Stimulated activated CD4-positive, alpha-beta T cell treated with anti-CD3 and anti-CD28 coated beads, Interleukin-12 subunit alpha, Interleukin-12 subunit beta, amount 100 ng/mL, for 24 hours (primary cell): ENCODE results near the gene HS3ST3A1.

ENCODE experiments used
- DNase-seq, 2 experiments: peaks; one replicate each; pipeline ENCODE4 v3.0.0-alpha.2; 2020; ENCODE audit warnings: low read depth in 2 of 2

HS3ST3A1 gene

DNA sequence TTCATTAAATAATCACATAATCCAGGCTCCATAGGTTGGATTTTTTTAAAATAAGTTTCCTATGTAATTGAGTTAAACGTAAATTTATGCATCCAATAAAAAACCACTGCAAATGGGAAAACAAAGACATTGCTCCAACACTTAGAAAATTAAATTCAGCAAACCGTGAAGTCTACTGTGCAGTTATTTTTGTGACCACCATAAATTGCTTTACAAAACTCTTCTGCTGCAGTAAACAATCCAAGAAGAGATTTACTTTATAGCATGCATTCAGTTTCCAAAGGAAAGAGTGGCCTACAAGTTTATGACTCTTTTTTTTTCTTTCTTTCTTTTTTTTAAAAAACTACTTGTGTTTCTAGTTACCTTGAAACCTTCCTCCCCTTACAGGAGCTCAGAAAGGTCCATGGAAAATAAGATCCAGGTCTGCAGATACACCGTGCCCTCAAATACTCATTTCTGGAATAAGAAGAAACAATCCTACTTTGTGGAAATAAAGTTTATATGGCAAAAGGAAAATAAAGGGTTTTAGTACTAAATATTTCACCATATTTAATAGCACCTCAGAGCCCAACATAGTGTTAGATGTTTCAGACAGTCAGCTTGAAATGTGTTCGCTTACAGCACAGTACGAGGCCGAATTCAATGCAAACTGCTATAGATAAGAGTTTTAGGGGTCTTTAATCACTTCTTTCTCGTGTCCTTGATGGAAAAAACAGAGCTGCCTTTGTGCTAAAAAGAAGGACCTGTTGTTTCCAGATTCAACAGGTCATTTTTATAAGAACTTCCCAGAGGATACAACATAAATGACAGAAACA is 3.2 kb downstream of the HS3ST3A1 start:
- DNase-seq: no peak

DNA sequence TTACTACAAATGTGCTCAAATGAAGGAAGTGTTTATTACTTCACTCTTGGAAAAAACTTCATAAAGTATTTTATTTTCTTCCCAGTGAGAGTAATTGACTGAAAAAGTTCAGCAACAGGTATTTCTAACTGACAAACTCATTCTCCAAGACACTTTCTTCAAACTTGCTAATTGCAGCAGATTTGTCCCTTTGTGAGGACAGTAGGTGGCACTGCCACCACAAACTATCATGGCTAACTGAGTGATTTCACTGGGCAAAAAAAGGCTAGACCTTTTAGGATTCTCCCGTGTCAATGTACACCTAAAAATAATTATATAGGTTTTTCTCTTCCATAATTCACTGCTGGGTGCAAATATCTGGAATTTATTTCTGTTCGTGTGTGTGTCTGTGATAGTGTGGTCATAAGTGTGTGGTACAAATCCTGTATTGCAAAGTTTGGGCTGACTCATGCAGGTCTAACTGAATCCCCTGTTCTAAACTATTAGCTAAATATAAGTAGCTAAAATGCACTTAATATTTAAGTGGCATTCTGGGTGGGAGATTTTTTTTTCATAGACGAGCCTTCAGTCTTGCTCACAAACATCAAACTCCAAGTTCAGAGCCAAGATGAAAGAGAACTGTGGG is 3.9 kb downstream of the HS3ST3A1 start:
- no peak for DNase-seq

DNA sequence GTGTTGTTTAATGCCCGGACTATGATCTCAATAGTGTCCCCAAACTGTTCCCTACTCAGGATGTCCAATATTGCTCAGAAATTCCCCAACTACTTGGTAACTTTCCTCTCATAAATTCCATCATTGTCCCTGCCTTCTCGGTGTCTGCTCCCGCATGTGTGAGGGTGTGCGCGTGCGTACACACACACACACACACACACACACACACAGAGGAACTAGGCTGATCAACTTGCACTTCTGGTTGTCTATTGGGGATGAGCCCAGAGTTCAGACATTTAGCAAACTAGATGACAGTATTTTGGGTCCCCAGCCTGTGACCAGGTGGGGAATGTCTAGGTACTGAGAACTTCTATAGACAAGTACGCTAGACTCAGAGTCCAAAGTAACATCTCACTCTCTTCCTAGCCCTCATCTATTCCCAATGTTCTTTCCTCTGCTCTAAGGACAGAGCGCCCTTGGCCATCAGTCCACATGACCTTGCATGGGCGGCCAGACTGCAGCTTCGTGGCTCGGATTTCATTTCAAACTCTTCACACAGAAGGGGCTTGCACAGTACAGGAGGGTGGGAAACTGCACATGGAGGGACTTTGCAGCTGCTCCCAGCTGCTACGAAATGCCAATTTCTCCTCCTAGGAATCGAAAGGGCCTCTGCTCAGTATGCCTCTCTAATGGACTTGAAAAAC is 5.3 kb downstream of the HS3ST3A1 start:
- no peak for DNase-seq

DNA sequence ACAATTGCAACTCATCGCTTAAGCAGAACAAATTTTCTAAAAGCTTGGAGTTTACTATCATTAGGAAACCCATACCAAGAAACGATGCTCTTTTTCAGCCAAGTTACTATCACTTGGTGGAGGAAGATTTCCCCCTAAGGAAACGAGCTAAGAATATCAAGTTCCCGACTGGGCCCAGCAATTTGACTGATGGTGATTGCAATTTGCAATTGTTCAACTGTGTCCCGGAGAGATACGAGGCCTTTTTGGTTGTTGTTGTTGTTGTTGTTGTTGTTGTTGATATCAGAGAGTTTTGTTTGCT is 6.2 kb downstream of the HS3ST3A1 start:
- no peak for DNase-seq

DNA sequence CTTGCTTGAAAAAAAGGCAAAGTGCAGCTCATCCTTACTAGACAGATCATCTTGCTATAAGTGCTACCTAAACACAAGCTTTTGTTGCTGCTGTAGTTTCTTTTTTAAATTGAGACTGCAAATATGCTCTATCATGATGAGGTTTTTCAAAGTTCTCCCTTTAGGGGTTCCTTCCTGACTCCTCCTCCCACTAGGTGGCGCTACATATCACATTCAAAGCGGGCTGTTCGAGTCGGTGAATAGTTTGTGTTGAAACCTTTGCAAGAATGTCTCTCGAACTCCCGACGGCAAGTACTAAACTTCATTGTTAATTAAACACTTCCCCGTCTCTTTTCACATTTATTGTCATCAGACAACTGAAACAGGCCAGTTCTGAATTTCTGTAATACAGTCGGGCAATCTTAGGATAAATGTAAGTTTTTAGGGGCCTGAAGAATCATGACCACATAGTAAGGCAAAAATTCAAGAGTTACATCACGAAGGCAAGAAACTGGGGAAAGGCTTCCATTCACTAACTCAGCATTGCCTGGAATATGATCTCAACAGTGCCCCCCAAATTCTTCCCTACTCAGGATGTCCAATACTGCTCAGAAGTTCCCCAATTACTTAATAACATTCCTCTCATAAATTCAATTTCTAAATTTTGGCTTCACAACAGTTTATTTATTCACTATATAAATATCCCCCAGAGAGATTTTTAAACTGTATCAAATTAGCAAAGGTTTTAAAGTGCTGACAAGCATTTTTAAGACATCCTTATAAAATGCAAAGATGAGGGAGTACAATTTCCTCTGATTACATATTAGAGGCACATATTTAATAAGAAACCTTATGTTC is 6.7 kb downstream of the HS3ST3A1 start:
- peak; percentile 64 to 78 for DNase-seq

DNA sequence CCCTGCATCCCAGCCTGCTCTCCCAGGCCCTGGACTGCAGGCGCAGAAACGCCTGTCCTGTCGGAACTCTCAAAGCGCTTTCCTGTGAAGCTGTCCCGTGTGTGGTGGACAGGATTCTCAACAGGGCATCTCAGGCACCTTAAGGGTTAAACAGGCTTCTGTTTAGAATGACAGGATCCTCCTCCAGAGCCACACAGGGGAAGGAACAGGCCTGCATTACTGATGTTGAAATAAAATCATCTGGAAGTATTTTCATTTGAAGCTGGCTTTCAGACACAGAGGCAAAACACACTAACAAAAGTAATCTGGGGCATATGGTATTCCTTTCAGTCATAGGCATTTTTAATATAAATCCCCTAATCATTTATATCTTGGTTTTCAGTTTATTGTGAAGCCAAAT is 7.4 kb downstream of the HS3ST3A1 start:
- DNase-seq: no peak

DNA sequence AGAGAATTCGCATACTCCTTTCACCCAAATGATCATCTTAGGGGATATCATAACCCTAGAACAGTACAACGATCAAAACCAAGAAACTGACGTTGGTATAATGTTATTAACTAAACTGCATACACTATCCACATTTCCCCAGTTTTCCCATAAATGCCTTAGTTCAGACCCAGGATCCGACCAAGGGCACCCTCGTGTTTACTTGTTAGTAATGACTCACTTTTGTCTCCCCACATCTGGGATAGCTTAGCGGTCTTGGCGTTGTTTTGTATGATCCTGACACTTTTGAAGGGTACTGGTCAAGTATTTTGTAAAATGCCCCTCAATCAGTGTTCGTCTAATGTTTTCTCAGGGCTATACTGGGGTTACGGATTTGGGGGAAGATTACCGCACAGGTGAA is 8.0 kb downstream of the HS3ST3A1 start:
- no peak for DNase-seq

DNA sequence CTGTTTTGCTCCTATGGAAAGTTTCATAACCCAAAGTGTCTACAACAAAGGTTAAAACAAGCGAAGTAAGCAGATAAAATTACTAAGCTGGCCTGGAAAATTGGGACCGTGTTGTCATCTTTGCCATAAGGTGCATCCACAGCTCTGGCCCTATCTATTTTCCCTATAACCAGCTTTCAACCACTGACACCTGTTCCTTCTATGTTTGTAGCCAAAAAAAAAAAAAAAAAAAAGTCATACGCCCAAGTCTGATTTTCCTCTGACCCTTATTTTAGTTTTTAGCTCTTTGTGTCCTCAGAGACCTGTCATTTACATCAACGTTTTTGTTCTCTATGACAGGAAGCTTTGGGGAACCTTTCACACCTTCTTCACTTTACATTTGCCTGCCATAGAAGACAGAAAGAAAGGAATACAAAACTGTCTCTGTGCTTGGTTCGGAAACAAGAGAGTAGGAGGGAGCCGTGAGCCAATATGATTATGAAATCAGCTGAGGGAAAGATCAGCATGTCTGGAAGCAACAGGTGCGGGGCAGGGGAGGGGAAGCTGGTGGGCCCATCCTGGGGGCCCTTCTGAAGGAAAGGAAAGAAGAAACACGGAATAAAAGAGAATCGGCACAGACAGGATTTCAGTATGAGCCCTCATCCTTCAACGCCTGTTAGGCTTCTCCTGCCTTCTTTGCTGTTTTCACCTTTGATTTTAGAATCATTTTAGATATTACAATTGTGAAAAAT is 8.5 kb downstream of the HS3ST3A1 start:
- no peak for DNase-seq

DNA sequence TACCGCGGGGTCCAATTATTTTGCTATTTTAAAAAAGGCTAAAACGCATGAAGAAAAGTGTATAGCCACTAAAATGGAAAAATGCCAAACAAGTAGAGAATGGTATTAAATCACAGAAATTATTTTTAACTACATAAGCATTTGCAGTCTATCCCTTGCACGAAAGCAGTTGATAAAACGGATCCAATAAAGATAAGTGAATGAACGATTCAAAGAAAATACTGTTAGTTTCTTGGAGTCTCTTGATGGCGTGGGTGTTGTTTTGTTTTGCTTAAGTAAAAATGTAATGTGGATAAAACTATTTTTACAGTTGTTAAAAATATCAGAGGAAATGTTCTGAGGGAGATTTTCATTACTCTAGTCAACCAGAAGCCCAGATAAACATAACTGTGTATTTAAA is 9.3 kb downstream of the HS3ST3A1 start:
- no peak for DNase-seq

DNA sequence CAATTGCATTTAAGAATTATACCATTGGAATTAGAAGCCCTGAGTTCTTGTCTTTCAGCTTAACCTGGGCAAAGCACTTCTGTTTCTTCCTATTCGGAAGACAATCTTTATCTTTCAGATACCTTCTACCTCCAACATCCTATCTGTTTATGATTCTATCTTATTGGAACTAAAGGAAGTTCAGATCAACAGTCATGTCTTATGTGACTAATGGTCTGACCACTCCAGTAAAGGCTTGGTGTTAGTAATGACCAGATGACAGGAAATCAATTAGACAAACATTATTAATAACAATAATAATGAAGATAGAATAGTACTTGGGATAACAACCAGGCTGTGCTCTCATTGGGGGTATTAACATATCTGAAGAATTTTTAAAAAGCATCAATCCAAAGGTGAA is 11.3 kb downstream of the HS3ST3A1 start:
- no peak for DNase-seq

DNA sequence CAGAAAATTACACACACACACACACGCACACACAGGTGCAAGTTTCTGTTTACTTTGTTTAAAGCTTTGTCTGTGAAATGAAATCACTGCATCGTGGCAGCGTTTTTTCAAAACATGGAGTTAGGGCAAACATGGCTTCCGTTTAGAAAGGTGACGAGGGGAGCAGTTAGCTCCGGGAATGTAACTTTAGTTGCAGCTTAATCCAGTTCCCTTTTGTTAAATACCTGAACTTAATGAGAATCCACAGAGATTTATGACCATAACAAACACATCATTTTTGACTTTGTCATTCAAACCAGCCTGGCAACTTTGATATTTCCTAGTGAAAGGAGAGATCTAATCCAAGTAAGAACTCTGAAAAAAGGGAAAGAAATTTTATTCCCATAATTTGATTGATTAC is 12.1 kb downstream of the HS3ST3A1 start:
- DNase-seq: no peak

DNA sequence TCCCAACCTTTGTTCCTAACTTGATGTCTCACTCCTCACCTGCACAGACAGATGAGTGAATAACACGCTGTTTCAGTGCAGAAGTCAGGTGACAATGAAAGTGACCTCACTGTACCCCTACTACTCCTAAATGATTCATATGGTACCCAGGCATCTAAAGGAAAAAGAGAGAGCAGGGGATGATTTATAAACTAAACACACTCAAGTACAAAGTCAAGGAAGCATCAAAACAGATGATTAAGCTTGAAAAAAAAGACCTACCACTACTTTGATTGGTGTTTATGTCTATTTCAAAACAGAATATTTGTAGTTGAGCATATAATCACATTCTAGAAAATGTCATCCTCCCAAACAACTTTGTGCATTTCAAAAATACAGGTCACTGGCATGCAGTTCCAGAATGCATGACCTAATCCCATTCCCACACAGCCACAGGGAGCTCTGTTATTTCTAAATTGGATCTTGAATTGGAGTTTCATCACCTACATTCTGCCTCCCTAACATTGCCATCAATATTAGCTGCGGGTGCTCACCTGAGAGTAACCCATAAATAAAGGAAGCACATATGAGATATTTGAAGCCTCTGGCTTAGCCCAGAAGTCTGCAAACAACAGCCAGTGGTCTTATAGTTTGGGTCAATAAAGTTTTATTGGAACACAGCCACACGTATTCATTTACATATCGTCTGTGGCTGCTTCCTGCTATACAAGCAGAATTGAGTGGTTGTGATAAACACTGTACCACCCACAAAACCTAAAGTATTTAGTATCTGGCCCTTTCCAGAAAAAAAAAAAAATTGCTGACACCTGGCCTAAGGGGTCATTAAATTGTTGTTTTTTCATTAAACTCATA is 14.0 kb downstream of the HS3ST3A1 start:
- DNase-seq: no peak

DNA sequence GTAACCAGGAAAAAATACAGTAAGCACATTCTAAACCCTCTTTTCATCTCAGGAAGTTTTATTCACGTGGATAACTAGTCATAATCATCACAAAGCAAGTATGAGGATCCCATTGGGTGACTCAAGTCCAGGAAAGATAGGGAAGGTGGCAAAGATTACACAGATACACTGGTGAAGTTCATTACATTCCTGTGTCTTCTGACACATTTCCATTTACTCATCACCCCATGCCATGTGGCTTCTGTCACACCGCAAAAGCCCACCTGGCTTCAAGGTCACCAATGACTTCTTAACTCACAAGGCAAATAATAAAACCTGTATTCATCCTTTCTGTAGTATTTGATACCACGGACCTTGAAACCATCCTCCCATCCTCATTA is 17.0 kb downstream of the HS3ST3A1 start:
- no peak for DNase-seq

DNA sequence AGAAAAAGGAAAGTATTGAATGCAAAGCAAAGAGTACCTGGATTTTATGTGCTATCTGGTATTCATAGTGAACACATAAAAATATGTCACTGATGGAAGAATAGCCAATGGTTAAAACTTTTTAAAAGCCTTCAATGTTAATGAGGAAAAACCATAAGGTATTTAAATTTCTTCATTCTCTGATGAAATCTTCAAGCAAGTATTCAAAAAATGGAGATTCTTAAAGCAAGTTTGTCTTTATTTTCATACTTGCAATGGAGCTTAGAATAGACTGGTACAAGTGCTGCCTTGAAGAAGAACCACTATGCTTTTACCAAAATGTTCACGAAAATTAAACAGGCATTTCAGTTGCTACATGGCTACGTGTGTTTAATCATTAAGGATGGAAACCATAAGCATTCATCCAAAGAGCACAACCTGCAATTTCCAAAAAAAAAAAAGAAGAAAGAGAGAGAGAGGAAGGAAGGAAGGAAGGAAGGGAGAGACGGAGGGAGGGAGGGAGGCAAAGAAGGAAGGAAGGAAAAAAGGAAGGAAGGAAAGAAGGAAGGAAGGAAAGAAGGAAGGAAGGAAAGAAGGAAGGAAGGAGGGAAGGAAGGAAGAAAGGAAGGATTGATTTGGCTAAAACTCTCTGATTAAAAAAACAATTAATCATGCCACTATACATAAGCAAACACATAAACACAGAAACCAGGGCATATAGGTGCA is 17.6 kb downstream of the HS3ST3A1 start:
- no peak for DNase-seq

DNA sequence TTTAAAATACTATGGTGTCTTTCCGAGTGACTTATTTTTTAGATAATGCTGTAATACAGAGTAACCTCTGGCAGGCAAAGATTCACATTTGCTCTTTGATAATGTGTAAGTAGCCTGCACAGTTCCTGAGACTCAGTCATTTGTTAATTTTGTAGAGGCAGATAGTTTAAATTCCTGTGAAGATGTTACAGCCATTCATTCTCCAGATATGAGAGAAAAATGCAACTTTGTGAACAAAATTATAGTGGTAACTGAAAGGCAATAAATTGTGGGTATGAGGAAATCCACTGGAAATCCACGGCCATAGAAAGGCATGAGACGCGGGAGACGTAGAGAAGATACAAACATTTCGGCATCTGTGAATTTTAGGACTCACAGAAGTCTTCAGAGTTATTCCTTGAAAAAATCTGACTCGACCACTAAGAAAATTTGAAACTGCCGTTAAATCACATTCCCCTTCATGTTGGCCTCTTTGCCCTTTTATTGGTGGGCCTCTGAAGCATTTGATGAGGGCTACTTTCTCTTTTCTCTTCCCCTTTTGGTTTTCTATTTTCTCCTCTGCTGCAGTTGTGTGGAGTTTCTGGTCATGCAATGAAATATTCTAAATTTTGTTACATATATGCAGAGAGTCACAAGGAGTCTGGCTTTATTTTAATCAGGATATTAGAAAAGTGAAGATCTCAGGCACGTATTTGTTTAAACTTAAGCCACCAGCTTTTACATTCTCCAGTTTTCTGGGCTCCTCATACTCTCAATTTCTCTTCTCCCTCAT is 18.8 kb downstream of the HS3ST3A1 start:
- no peak for DNase-seq

DNA sequence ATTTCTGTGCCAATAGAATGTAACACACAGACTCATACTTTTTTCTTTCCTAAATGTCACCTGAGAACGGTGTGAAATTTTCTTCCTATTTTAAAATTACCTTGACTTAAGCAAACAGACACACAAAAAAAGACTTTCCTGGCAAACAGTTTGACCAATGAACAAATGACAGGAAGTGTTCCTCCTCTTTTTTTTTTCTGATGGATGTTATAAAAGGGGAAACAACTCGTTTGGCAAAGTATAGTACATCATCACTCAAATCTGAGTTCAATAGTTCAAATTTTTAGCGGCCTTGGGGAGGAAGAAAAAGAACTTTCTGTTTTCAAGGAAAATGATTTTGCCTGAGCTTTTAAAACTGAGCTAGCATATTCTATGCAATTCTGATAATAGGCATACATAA is 19.8 kb downstream of the HS3ST3A1 start:
- DNase-seq: no peak

DNA sequence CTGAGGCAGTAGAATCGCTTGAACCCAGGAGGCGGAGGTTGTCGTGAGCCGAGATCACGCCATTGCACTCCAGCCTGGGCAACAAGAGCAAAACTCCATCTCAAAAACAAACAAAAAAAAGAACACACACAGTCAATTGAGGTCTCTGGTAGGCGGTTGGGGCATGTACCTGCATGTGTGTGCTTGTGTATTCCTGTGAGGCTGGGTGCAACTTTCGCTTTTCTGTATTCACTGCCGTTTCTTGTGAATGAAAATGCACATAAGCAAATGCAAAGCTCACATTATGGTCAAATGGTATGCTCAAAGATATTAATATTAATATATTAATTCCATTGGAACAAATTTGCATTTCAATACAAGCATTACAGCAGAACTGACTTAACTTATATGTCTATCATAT is 20.9 kb downstream of the HS3ST3A1 start:
- no peak for DNase-seq

DNA sequence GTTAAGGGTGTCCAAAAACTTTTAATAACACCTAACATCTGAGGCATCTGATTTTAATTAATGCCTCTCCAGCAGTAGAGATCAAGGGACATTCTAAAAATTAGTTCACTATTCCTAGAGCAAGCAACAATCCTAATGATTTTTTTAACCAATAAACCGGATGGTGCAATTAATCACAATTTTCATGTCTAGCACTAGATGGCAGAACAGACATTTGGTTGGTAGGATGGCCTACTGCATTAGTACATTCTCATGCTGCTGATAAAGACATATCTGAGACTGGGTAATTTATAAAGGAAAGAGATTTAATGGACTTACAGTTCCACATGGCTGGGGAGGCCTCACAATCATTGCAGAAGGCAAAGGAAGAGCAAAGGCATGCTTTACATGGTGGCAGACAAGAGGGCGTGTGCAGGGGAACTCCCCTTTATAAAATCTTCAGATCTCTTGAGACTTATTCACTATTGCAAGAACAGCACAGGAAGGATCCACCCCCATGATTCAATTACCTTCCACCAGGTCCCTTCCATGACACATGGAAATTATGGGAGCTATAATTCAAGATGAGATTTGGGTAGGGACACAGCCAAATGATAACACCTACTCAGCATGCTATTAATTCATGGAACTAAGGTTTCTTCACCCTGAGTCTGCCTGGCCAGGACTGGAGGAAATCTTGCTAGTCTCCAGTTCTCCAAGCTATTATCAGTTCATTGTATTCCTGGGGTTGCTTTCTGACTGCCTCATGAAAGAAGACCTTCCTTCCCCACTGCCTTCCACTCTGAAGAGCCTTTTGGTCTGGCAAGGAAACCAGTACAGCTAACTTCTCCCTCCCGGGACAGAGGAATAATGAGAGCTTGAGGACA is 24.8 kb downstream of the HS3ST3A1 start:
- no peak for DNase-seq
